ENCODE measurements around the gene FHOD1.

The FHOD1 gene

GRCh38 chr16:67277294-67277998 is 30.2 kb upstream of the FHOD1 start:
- DNase-seq = no peak

- no peak for DNase-seq
Measured at GRCh38 chr16:67275321-67275720, 28.0 kb upstream of the FHOD1 start.

- no peak for DNase-seq
Measured at GRCh38 chr16:67271446-67271845, 24.2 kb upstream of the FHOD1 start.

GRCh38 chr16:67270931-67271338 is 23.7 kb upstream of the FHOD1 start:
- no peak for DNase-seq

GRCh38 chr16:67269766-67270165 is 22.5 kb upstream of the FHOD1 start:
- no peak for DNase-seq

- no peak for DNase-seq
Measured at GRCh38 chr16:67268136-67268579, 20.9 kb upstream of the FHOD1 start.

GRCh38 chr16:67265834-67266233 is 18.6 kb upstream of the FHOD1 start:
- DNase-seq = no peak

GRCh38 chr16:67264866-67265265 is 17.6 kb upstream of the FHOD1 start:
- DNase-seq = no peak

GRCh38 chr16:67264277-67264676 is 17.0 kb upstream of the FHOD1 start:
- no peak for DNase-seq

- DNase-seq = no peak
Measured at GRCh38 chr16:67263201-67263600, 15.9 kb upstream of the FHOD1 start.

GRCh38 chr16:67260426-67261063 is 13.3 kb upstream of the FHOD1 start:
- DNase-seq = peak; percentile 30

GRCh38 chr16:67259705-67260104 is 12.4 kb upstream of the FHOD1 start:
- DNase-seq = no peak

GRCh38 chr16:67258161-67258835 is 11.0 kb upstream of the FHOD1 start:
- DNase-seq = no peak

GRCh38 chr16:67257486-67258160 is 10.3 kb upstream of the FHOD1 start:
- DNase-seq = no peak

- DNase-seq = no peak
Measured at GRCh38 chr16:67256701-67257230, 9.5 kb upstream of the FHOD1 start.

GRCh38 chr16:67255553-67256221 is 8.4 kb upstream of the FHOD1 start:
- DNase-seq = no peak

GRCh38 chr16:67254801-67255552 is 7.7 kb upstream of the FHOD1 start:
- no peak for DNase-seq

- DNase-seq = no peak
Measured at GRCh38 chr16:67252609-67253497, 5.6 kb upstream of the FHOD1 start.

GRCh38 chr16:67250045-67250327 is 2.7 kb upstream of the FHOD1 start:
- no peak for DNase-seq

- no peak for DNase-seq
Measured at GRCh38 chr16:67249178-67250044, 2.1 kb upstream of the FHOD1 start.

Data from NCI-H2081 (cell line).